IMR-90 (cell line): ENCODE data around the gene PRKCE. TPM values are rescaled to one million over a fixed set of nuclear protein-coding genes. Genes with fewer than 3 reads are reported as not detected.

Experiments used
- ATAC-seq: fragments of 200-7000 bp; cut with Tn5 transposase; 2 replicates; pipeline ENCODE4 v1.9.1; 2020; ENCODE audit warnings: low read depth, mild to moderate bottlenecking, moderate library complexity
- BruUV-seq: library from RNA; stranded (reverse); fragments of 400-500 nt; replicated peaks from 2 replicates; lab custom pipeline; 2021; lab: Mats Ljungman, UMichigan
- CTCF ChIA-PET: fragments of 300-600 bp; formaldehyde crosslinking; extraction: SDS; loops from one replicate; lab custom pipeline; 2021; ENCODE audit warnings: antibody characterized with exemption; lab: Yijun Ruan, JAX
- POLR2A ChIA-PET: fragments of 300-600 bp; sonication (Branson Sonifier 250); formaldehyde crosslinking; loops from one replicate; lab custom pipeline; 2022; ENCODE audit warnings: antibody characterized with exemption; ENCODE audit not compliant: unreplicated experiment; lab: Charles Lee
- DNase-seq: peaks from one replicate; pipeline ENCODE4 v3.0.0; 2013
- H2AFZ ChIP-seq: replicated peaks from 2 replicates; pipeline ENCODE3; 2013; ENCODE audit warnings: low read length, mild to moderate bottlenecking; ENCODE audit not compliant: poor library complexity
- H2AK5ac ChIP-seq: 2 replicates; pipeline ENCODE4 v1.6.1; 2013; ENCODE audit warnings: low read depth, low read length, inconsistent platforms
- H2AK9ac ChIP-seq: replicated peaks from 2 replicates; pipeline ENCODE3; 2013; ENCODE audit warnings: mild to moderate bottlenecking, low read depth, low read length, moderate library complexity; ENCODE audit not compliant: poor library complexity
- H2BK120ac ChIP-seq: 2 replicates; pipeline ENCODE4 v1.6.1; 2013; ENCODE audit warnings: low read depth, low read length, inconsistent platforms
- H2BK15ac ChIP-seq: 3 replicates; pipeline ENCODE4 v1.6.1; 2013; ENCODE audit warnings: low read depth, low read length, inconsistent platforms
- H2BK20ac ChIP-seq: 2 replicates; pipeline ENCODE4 v1.6.1; 2013; ENCODE audit warnings: low read depth, mild to moderate bottlenecking, inconsistent platforms, low read length, moderate library complexity
- H2BK5ac ChIP-seq: 2 replicates; pipeline ENCODE4 v1.6.1; 2013; ENCODE audit warnings: mild to moderate bottlenecking, low read depth, low read length, inconsistent platforms; ENCODE audit not compliant: poor library complexity, severe bottlenecking
- H3K14ac ChIP-seq: replicated peaks from 2 replicates; pipeline ENCODE4 v1.6.1; 2013; ENCODE audit warnings: low read depth, low read length, inconsistent platforms
- H3K18ac ChIP-seq: 2 replicates; pipeline ENCODE4 v1.6.1; 2013; ENCODE audit warnings: low read depth, low read length, control low read depth
- H3K23ac ChIP-seq: 2 replicates; pipeline ENCODE4 v1.6.1; 2013; ENCODE audit warnings: low read depth, low read length, inconsistent platforms
- H3K27ac ChIP-seq: 2 replicates; pipeline ENCODE4 v1.5.1; 2013; ENCODE audit warnings: mild to moderate bottlenecking, control low read depth, low read length; ENCODE audit not compliant: insufficient read depth
- H3K27me3 ChIP-seq: 2 replicates; pipeline ENCODE4 v1.6.1; 2013; ENCODE audit warnings: low read length; ENCODE audit not compliant: control insufficient read depth, insufficient read depth
- H3K36me3 ChIP-seq: 2 replicates; pipeline ENCODE4 v1.6.1; 2013; ENCODE audit warnings: low read length, mixed read lengths; ENCODE audit not compliant: control insufficient read depth, insufficient read depth
- H3K4ac ChIP-seq: 2 replicates; pipeline ENCODE4 v1.6.1; 2013; ENCODE audit warnings: low read depth, low read length, inconsistent platforms
- H3K4me1 ChIP-seq: 2 replicates; pipeline ENCODE4 v1.6.1; 2013; ENCODE audit warnings: low read length, mixed read lengths; ENCODE audit not compliant: control insufficient read depth, insufficient read depth
- H3K4me2 ChIP-seq: 2 replicates; pipeline ENCODE4 v1.6.1; 2013; ENCODE audit warnings: low read depth, mild to moderate bottlenecking, control low read depth, low read length, moderate library complexity
- H3K4me3 ChIP-seq: 2 replicates; pipeline ENCODE4 v1.5.1; 2013; ENCODE audit warnings: low read depth, mild to moderate bottlenecking, control low read depth, low read length, moderate library complexity; ENCODE audit not compliant: insufficient read depth
- H3K56ac ChIP-seq: 2 replicates; pipeline ENCODE4 v1.6.1; 2013; ENCODE audit warnings: low read length, inconsistent platforms; ENCODE audit not compliant: insufficient read depth; ENCODE audit errors: extremely low read depth
- H3K79me1 ChIP-seq, 2 experiments: 2 replicates each; pipeline ENCODE4 v1.6.1; 2013; ENCODE audit warnings: low read length in 2 of 2, inconsistent platforms in 1 of 2, low read depth in 1 of 2
- H3K9ac ChIP-seq: 2 replicates; pipeline ENCODE4 v1.6.1; 2013; ENCODE audit warnings: low read depth, low read length, control low read depth
- H3K9me1 ChIP-seq: 2 replicates; pipeline ENCODE4 v1.6.1; 2013; ENCODE audit warnings: low read length, inconsistent platforms; ENCODE audit not compliant: insufficient read depth
- H3K9me3 ChIP-seq: 2 replicates; pipeline ENCODE4 v1.6.1; 2013; ENCODE audit warnings: low read length; ENCODE audit not compliant: control insufficient read depth, insufficient read depth
- H4K20me1 ChIP-seq: 2 replicates; pipeline ENCODE4 v1.6.1; 2013; ENCODE audit warnings: low read length, inconsistent platforms; ENCODE audit not compliant: insufficient read depth
- H4K5ac ChIP-seq: 2 replicates; pipeline ENCODE4 v1.6.1; 2013; ENCODE audit warnings: mild to moderate bottlenecking, low read depth, low read length, control low read depth
- H4K8ac ChIP-seq, 2 experiments: 2 replicates each; pipeline ENCODE4 v1.6.1; 2013; ENCODE audit warnings: low read depth in 2 of 2, low read length in 2 of 2, control low read depth in 1 of 2, inconsistent platforms in 1 of 2
- H4K91ac ChIP-seq: 2 replicates; pipeline ENCODE4 v1.6.1; 2013; ENCODE audit warnings: low read depth, low read length, inconsistent platforms; ENCODE audit not compliant: insufficient read depth
- BHLHE40 ChIP-seq: fragments of 150-350 bp; IDR thresholded peaks from 2 replicates; pipeline ENCODE4 v1.6.1; 2016; ENCODE audit warnings: mild to moderate bottlenecking, low read depth, low read length
- CEBPB ChIP-seq: IDR thresholded peaks from 2 replicates; pipeline ENCODE4 v1.6.1; 2012; ENCODE audit warnings: low read depth, low read length, improper control_type of control experiment
- FOS ChIP-seq: fragments of 150-350 bp; IDR thresholded peaks from 2 replicates; pipeline ENCODE4 v1.6.1; 2016; ENCODE audit warnings: low read depth, low read length
- MAFK ChIP-seq: IDR thresholded peaks from 2 replicates; pipeline ENCODE4 v1.6.1; 2012; ENCODE audit warnings: low read depth, low read length, improper control_type of control experiment
- MAZ ChIP-seq: IDR thresholded peaks from 2 replicates; pipeline ENCODE4 v1.6.1; 2012; ENCODE audit warnings: low read depth, mild to moderate bottlenecking, low read length, improper control_type of control experiment, moderate library complexity, borderline replicate concordance
- MXI1 ChIP-seq: IDR thresholded peaks from 2 replicates; pipeline ENCODE4 v1.6.1; 2012; ENCODE audit warnings: low read depth, mild to moderate bottlenecking, low read length, moderate library complexity, borderline replicate concordance
- NFE2L2 ChIP-seq: fragments of 150-350 bp; IDR thresholded peaks from 2 replicates; pipeline ENCODE4 v1.6.1; 2016; ENCODE audit warnings: low read depth, mild to moderate bottlenecking, low read length
- POLR2A ChIP-seq: IDR thresholded peaks from 2 replicates; pipeline ENCODE4 v1.6.1; 2012; ENCODE audit warnings: mild to moderate bottlenecking, low read depth, low read length
- RAD21 ChIP-seq: IDR thresholded peaks from 2 replicates; pipeline ENCODE4 v1.6.1; 2012; ENCODE audit warnings: low read length, improper control_type of control experiment
- RCOR1 ChIP-seq: IDR thresholded peaks from 2 replicates; pipeline ENCODE4 v1.6.1; 2012; ENCODE audit warnings: mild to moderate bottlenecking, low read length, improper control_type of control experiment; ENCODE audit not compliant: insufficient replicate concordance
- RFX5 ChIP-seq: IDR thresholded peaks from 2 replicates; pipeline ENCODE4 v1.8.0; 2012; ENCODE audit warnings: low read depth, mild to moderate bottlenecking, low read length, moderate library complexity
- WGBS, 2 experiments: methylation state at CpG; one replicate each; pipeline versions ENCODE4 v1.1.5 to v1.1.7; 2013; ENCODE audit warnings: missing lambda C conversion rate in 2 of 2; ENCODE audit not compliant: insufficient read length in 1 of 2; ENCODE audit errors: extremely low coverage in 2 of 2; 5-methylcytosine and 5-hydroxymethylcytosine counted together
- dilution Hi-C: fragments of 300-500 bp; cut with HindIII; formaldehyde crosslinking; loops from one replicate; pipeline ENCODE4 v1.14.3; 2018; ENCODE audit warnings: low sequenced_read_pairs; ENCODE audit not compliant: unreplicated experiment
- in situ Hi-C: fragments of 300-500 bp; cut with MboI; formaldehyde crosslinking; loops from 3 replicates; pipeline ENCODE4 v1.14.3; 2019; ENCODE audit warnings: low sequenced_read_pairs, inconsistent platforms, mixed read lengths
- intact Hi-C: fragments of 100-400 bp; cut with micrococcal nuclease; formaldehyde crosslinking; loops from 2 replicates; pipeline ENCODE4 v1.10.0; 2022
- polyA plus RNA-seq, 3 experiments: library from polyadenylated mRNA; depleted of rRNA; stranded (reverse); fragments of >200 nt; gene quantifications; 2 replicates each; pipeline ENCODE4 v1.2.3, GENCODE V29; 2012; ENCODE audit warnings: low replicate concordance in 1 of 3
- total RNA-seq: library from RNA; depleted of rRNA; stranded (reverse); fragments of >200 nt; gene quantifications from 2 replicates; pipeline ENCODE4 v1.2.3, GENCODE V29; 2012
- TF ChIP-seq, protein P1 (sequence below): fragments of 150-350 bp; IDR thresholded peaks from 2 replicates; pipeline ENCODE4 v1.6.1; 2016; ENCODE audit warnings: low read depth, mild to moderate bottlenecking, low read length, moderate library complexity, borderline replicate concordance
- TF ChIP-seq, protein P2 (sequence below): fragments of 150-350 bp; IDR thresholded peaks from 2 replicates; pipeline ENCODE4 v1.6.1; 2017; ENCODE audit warnings: mild to moderate bottlenecking, antibody characterized with exemption, low read length, low read depth

The PRKCE gene
- total and polyA plus RNA-seq, 2 of the 4 experiments (the other 2 are of a cell fraction) = 8.1 to 32.4 TPM

DNA sequence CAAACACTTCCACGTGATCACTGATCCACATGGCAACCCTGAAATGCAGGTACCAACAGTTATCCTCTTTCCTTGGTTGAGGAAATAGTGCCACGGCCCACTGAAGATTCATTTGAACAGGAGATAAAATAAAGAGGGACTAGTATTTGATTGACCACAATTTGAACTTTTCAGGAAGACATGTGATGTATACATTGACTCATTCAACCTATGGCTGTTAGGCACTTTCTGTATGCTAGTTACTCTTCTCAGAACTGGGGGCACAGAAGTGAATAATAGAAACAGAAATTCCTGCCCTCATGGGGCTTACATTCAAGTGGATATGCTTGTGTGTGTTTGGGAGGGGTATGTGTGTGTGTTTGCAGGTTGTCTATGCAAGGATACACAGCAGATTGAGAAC, 199.6 kb downstream of the PRKCE start:
- no peak overlapping the region for H2BK120ac ChIP-seq
- H4K20me1 ChIP-seq = no peaks in the 10 kb centered on the region
- no peak overlapping the region for H3K4ac ChIP-seq
- no peak overlapping the region for H4K8ac ChIP-seq
- H3K27me3 ChIP-seq = no peaks in the 10 kb centered on the region
- no peak overlapping the region for H4K5ac ChIP-seq
- WGBS, 2 experiments = no CpG with 5 or more reads among the region's 2 CpGs
- POLR2A ChIA-PET = no interaction called here
- peaks cover 8% of the 10 kb centered on the region for H3K4me1 ChIP-seq
- no peak overlapping the region for H3K27ac ChIP-seq
- TF ChIP-seq MXI1 (no peak), POLR2A (no peak), MAFK (no peak), MAZ (no peak), FOS (no peak), BHLHE40 (no peak), NFE2L2 (no peak), RAD21 (no peak), CEBPB (no peak), RFX5 (no peak), RCOR1 (no peak)
- TF ChIP-seq, protein P1, sequence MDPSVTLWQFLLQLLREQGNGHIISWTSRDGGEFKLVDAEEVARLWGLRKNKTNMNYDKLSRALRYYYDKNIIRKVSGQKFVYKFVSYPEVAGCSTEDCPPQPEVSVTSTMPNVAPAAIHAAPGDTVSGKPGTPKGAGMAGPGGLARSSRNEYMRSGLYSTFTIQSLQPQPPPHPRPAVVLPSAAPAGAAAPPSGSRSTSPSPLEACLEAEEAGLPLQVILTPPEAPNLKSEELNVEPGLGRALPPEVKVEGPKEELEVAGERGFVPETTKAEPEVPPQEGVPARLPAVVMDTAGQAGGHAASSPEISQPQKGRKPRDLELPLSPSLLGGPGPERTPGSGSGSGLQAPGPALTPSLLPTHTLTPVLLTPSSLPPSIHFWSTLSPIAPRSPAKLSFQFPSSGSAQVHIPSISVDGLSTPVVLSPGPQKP = no peak
- TF ChIP-seq, protein P2, sequence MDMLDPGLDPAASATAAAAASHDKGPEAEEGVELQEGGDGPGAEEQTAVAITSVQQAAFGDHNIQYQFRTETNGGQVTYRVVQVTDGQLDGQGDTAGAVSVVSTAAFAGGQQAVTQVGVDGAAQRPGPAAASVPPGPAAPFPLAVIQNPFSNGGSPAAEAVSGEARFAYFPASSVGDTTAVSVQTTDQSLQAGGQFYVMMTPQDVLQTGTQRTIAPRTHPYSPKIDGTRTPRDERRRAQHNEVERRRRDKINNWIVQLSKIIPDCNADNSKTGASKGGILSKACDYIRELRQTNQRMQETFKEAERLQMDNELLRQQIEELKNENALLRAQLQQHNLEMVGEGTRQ = no peak
- no peak overlapping the region for H3K4me2 ChIP-seq
- no peak overlapping the region for H3K23ac ChIP-seq
- H3K79me1 ChIP-seq = peaks cover 0 to 5% of the 10 kb centered on the region in 2 experiments; a peak in 2 of 4 replicates
- peak overlapping the region; percentile 43; the same call in 1 of the 2 replicates for H2AK5ac ChIP-seq
- H3K56ac ChIP-seq = no peak overlapping the region
- H2AK9ac ChIP-seq = no peak overlapping the region
- intact Hi-C loops = no loop called here
- H3K4me3 ChIP-seq = no peak overlapping the region
- peak overlapping the region; percentile 13; the same call in 1 of the 2 replicates for H3K18ac ChIP-seq
- 0 out of 2 replicates have a peak, but pooled peaks cover 6% of the 10 kb centered on the region for H3K9me1 ChIP-seq
- no peak overlapping the region for H3K9ac ChIP-seq
- CTCF ChIA-PET = no interaction called here
- dilution Hi-C loops = no loop called here
- no peak overlapping the region for H2AFZ ChIP-seq
- no peak overlapping the region for H2BK5ac ChIP-seq
- no peaks in the 10 kb centered on the region for H3K9me3 ChIP-seq
- no peaks in the 10 kb centered on the region for H3K36me3 ChIP-seq
- no TSS peak for BruUV-seq
- in situ Hi-C loops = no loop called here
- H4K91ac ChIP-seq = no peak overlapping the region
- no peak for DNase-seq
- ATAC-seq = no peak
- H2BK20ac ChIP-seq = no peak overlapping the region
- no peak overlapping the region for H2BK15ac ChIP-seq
- no peak overlapping the region; the same call in 1 of the 2 replicates for H3K14ac ChIP-seq
